Measurements from ENCODE around the gene L3MBTL3.

L3MBTL3 gene

GRCh38 chr6:130018292-130018743 lies at the start of gene L3MBTL3:
TSS of gene L3MBTL3 (plus strand) at chr6:130018581. CDS start at chr6:130042700, 24,119 bp downstream.
- DNase-seq (ENCODE audit: low spot score): peak; percentile 89

GRCh38 chr6:129969064-129969463 lies 49.3 kb upstream of the L3MBTL3 start:
- DNase-seq (ENCODE audit: low spot score): no peak

GRCh38 chr6:129976110-129976509 lies 42.3 kb upstream of the L3MBTL3 start:
- DNase-seq (ENCODE audit: low spot score): no peak

- no peak for DNase-seq (ENCODE audit: low spot score)
Observed at GRCh38 chr6:129978148-129978916, 40.0 kb upstream of the L3MBTL3 start.

GRCh38 chr6:129980821-129981220 lies 37.6 kb upstream of the L3MBTL3 start:
- no peak for DNase-seq (ENCODE audit: low spot score)

GRCh38 chr6:129981598-129981997 lies 36.8 kb upstream of the L3MBTL3 start:
- no peak for DNase-seq (ENCODE audit: low spot score)

- DNase-seq (ENCODE audit: low spot score): no peak
Observed at GRCh38 chr6:129989396-129989795, 29.0 kb upstream of the L3MBTL3 start.

GRCh38 chr6:129992881-129993280 lies 25.5 kb upstream of the L3MBTL3 start:
- no peak for DNase-seq (ENCODE audit: low spot score)

- no peak for DNase-seq (ENCODE audit: low spot score)
Observed at GRCh38 chr6:129994410-129994809, 24.0 kb upstream of the L3MBTL3 start.

- DNase-seq (ENCODE audit: low spot score): no peak
Observed at GRCh38 chr6:129996387-129996786, 22.0 kb upstream of the L3MBTL3 start.

GRCh38 chr6:130000526-130001421 lies 17.6 kb upstream of the L3MBTL3 start:
- DNase-seq (ENCODE audit: low spot score): no peak

- DNase-seq (ENCODE audit: low spot score): no peak
Observed at GRCh38 chr6:130008236-130008873, 10.0 kb upstream of the L3MBTL3 start.

- DNase-seq (ENCODE audit: low spot score): no peak
Observed at GRCh38 chr6:130009146-130009545, 9.2 kb upstream of the L3MBTL3 start.

GRCh38 chr6:130010387-130010786 lies 8.0 kb upstream of the L3MBTL3 start:
- DNase-seq (ENCODE audit: low spot score): no peak

GRCh38 chr6:130012728-130013127 lies 5.7 kb upstream of the L3MBTL3 start:
- no peak for DNase-seq (ENCODE audit: low spot score)

GRCh38 chr6:130018744-130019325 lies 454 bp downstream of the L3MBTL3 start:
- DNase-seq (ENCODE audit: low spot score): peak; percentile 55

- peak; percentile 34 for DNase-seq (ENCODE audit: low spot score)
Observed at GRCh38 chr6:130019326-130020072, 1.1 kb downstream of the L3MBTL3 start.

- peak; percentile 38 for DNase-seq (ENCODE audit: low spot score)
Observed at GRCh38 chr6:130020073-130020906, 1.9 kb downstream of the L3MBTL3 start.

- peak; percentile 56 for DNase-seq (ENCODE audit: low spot score)
Observed at GRCh38 chr6:130020907-130021629, 2.7 kb downstream of the L3MBTL3 start.

- no peak for DNase-seq (ENCODE audit: low spot score)
Observed at GRCh38 chr6:130026859-130027258, 8.5 kb downstream of the L3MBTL3 start.
